ENCODE data around the gene ALK.

DNA sequence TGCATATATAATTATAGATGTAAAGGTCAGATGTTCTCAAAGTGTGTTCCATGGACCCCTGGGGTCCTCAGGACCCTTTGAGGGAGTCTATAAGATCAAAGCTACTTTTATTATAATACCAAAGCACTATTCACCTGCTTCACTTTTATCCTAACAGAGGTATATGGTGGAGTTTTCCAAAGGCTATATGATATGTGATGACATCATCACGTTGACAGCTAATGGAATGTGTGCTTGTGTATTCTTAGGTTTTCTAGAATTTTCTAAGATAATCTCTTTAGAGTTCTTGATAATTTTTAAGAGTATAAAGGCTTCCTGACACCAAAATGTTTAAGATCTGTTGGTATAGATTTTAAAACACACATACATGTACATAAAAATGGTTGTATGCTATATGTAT lies 10.4 kb upstream of the ALK start:
- TF ChIP-seq, protein P1, sequence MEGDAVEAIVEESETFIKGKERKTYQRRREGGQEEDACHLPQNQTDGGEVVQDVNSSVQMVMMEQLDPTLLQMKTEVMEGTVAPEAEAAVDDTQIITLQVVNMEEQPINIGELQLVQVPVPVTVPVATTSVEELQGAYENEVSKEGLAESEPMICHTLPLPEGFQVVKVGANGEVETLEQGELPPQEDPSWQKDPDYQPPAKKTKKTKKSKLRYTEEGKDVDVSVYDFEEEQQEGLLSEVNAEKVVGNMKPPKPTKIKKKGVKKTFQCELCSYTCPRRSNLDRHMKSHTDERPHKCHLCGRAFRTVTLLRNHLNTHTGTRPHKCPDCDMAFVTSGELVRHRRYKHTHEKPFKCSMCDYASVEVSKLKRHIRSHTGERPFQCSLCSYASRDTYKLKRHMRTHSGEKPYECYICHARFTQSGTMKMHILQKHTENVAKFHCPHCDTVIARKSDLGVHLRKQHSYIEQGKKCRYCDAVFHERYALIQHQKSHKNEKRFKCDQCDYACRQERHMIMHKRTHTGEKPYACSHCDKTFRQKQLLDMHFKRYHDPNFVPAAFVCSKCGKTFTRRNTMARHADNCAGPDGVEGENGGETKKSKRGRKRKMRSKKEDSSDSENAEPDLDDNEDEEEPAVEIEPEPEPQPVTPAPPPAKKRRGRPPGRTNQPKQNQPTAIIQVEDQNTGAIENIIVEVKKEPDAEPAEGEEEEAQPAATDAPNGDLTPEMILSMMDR (conservative IDR thresholded peaks at IDR 0.05; ENCODE audit: low read depth, low read length) = no peak
- TF ChIP-seq EZH2 (IDR thresholded peaks at IDR 0.05; ENCODE audit: borderline replicate concordance, low read depth, low read length, poor library complexity, severe bottlenecking) = no peak

Data from A673 (cell line).